ENCODE measurements around the gene LUZP1.
"Not testable (repeated sequence)": the region's sequence is repeated elsewhere in the genome, so short reads cannot be mapped to it uniquely, and the experiment has no call there.

Gene LUZP1

DNA sequence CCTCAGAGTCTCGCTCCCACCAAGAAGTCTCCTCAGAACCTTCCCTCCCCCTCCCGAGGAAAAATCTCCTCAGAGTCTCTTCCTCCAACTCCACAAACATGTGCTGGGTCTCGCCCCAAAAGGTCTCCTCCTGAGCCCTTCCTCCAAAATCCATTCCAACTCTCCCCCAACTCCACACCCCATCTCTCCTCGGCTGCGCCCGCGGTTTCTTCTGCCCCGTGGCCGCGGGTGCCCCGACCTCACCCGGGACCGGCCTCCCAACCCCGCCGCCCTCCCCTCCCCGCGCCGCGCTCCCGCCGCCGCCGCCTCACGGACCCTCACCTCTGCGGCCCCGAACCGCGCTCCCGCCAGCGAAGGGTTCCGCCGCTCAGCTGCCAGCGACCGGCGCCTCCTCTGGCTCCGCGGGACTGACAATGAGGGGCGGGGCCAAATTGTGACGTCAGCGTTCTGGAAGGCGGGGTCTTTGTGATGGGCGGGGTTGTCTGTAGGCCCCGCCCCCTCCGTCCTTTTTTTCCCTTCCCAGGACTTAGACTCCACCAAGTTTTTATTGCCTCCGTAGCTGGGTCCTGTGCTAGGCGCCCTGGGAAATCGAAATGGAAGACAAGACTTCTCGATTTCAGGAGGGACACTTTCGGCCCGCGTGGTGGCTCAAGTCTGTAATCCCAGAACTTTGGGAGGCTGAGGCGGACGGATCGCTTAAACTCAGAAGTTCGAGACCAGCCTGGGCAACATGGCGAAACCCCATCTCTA lies at the start of gene LUZP1:
Gene LUZP1, minus strand, starts transcription at position 412 of the 750 bp plus-strand sequence.
- TF ChIP-seq GATA1 (IDR thresholded peaks at IDR 0.05; ENCODE audit: low read depth, low read length) (no peak), POLR2A (IDR thresholded peaks at IDR 0.05; ENCODE audit: low read length) (peak; percentile 60)
- DNase-seq = peak in 1 of 2 experiments; percentile 93

DNA sequence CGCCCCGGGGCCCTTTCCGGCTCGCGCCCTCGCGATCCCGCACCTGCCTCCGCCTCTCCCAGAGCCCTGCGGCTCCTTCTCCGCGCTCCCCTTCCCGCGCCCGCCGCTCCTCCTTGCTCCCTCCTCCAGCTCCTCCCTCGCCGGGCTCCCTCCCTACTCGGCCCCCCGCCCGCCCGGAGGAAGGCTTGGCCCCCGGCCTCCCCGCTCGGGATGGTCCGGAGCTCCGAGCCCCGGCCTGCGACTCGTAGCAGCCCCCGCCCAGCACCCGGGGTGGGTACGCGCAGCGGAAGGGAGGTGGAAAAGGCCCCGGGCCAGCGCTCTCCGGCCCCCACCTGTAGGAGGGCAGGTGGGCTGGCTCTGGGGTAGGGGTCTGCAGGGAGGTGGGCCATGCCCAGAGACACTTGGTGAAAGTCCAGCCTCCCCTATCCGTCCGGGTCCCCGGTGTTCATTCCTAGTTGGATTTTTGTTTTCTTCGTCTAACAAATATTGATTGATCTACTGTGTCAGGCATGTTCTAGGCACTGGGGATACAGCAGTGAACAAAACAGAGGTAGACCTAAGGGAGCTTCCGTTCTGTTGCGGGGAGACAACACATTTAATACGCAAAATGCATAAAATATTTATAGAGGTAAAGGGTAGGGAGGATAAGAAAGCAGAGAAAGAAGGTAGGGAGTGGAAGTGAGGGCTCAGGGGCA lies 48.9 kb upstream of the LUZP1 start, which contains the start of gene HTR1D:
Gene HTR1D, minus strand, starts transcription at position 82 of the 695 bp plus-strand sequence. CDS start 23,283 bp downstream, outside the sequence.
- DNase-seq = no peak
- no peak for TF ChIP-seq POLR2A (IDR thresholded peaks at IDR 0.05; ENCODE audit: low read length)
- no peak for TF ChIP-seq GATA1 (IDR thresholded peaks at IDR 0.05; ENCODE audit: low read depth, low read length)

DNA sequence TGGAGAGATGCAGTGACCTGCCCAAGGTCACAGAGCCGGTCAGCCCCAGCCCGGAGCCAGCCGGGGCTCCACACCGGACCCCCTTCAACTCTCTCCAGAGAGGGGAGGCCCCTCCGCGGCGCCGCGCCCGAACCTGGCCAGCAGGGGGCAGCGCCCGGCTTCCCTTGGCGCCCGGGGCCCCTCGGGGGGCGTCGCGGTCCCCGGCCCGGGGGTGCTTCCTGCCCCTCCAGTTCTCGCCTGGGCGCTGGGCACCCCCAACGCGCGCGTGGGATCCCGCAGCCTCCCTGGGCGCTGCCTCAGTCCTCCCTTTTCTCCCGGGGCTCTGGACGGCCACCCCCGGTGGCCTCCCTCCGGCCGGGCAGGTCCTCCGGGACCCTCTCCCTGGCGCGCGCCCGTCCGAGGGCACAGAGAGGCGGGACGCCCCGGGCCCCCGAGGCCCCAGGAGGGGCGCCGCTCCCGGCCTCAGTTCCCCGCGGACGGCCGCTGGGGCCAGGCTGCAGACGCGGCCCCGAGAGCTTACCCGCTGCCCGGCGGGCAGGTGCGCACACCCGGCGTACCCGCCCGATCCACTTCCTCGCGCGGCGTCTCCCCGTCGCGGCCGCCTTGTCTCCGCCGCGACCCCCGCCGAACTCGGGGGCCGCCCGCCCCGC lies 48.2 kb upstream of the LUZP1 start:
- DNase-seq = peak in 1 of 2 experiments; percentile 15
- TF ChIP-seq POLR2A (IDR thresholded peaks at IDR 0.05; ENCODE audit: low read length) = no peak
- no peak for TF ChIP-seq GATA1 (IDR thresholded peaks at IDR 0.05; ENCODE audit: low read depth, low read length)

DNA sequence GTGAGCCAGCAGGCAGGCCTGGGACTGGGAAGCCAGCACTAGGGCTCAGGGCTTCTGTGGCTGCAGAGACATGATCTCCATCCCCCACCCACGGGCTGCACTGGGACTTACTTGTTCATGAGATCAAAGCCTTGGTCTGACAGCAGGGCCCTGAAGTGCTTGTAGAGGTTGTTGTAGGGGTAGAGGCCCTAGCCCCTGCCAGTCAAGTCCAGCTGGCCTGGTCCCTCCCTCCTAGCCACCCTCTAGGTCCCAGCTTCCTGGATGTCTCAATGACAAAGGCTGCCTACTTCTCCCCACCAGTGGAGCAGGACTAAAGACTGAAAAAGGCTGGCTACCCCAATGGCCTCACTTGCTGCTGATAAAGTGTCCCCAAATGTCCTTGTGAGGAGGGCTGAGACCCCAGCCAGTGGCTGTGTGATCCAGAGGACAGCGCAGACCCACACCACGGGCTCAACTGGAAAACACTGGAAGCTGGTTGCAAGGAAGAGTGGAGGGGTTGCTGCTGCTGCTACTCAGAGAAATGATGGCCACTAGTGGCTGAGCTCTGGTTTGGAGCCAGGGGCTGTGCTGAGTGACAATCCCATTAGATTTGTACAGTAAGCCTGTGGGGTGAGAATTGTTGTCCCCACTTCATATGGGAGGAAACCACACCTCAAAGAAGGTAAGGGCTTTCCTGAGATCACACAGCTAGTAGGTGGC lies 47.2 kb upstream of the LUZP1 start:
- no peak for DNase-seq
- TF ChIP-seq GATA1 (IDR thresholded peaks at IDR 0.05; ENCODE audit: low read depth, low read length) (no peak), POLR2A (IDR thresholded peaks at IDR 0.05; ENCODE audit: low read length) (no peak)

DNA sequence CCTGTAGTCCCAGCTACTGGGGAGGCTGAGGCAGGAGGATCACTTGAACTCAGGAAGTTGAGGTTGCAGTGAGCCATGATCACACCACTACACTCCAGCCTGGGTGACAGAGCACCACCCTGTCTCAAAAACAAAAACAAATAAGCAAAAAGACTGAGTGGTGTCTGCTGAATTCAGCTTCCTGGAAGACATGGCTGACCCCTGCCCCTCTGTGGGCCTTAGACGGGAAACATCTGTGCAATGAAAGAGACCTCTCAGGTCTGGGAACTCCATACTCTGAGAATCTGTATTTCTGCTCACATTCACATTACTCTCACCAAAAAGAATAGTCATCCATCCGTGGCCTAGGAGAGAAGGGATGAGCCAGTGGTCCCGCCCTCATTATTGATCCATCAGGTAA lies 46.6 kb upstream of the LUZP1 start:
- TF ChIP-seq GATA1 (IDR thresholded peaks at IDR 0.05; ENCODE audit: low read depth, low read length) (no peak), POLR2A (IDR thresholded peaks at IDR 0.05; ENCODE audit: low read length) (no peak)
- DNase-seq = no peak

DNA sequence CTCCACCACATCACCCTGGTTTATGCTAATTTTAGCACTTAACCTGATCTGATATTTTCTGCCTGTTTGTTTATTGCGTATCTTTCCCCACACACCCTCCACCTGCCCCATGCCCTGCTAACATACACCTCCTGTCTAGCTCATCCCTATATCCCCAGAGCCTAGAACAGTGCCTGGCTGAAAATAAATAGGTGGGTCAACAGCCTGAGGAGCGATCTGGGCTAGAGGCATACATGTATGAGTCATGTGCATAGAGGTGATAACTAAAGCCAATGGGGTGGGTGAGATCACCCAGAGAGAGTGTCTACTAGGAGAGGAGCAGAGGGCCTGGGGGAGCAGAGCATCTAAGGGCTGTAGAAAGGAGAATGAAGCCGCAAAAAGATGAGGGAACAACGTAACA lies 46.0 kb upstream of the LUZP1 start:
- TF ChIP-seq POLR2A (IDR thresholded peaks at IDR 0.05; ENCODE audit: low read length) = no peak
- no peak for TF ChIP-seq GATA1 (IDR thresholded peaks at IDR 0.05; ENCODE audit: low read depth, low read length)
- DNase-seq = no peak

DNA sequence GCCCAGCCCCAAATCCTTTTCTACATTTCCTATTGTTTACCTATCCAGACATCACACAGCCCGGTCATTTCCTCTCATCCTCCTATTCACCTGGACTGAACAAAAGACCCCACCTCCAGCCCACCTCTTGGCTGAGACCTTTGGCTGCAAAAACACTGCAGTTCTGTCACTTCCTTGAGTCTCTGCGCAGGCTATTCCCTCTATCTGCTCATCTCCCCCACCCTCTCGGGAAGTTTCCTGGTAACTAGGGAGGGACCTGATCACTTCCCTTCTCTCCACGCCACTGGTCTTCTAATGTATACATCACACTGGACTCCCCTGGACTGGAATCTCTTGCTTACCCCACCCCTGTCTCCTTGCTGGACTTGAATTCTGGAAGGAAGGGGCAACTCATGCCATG lies 43.3 kb upstream of the LUZP1 start:
- no peak for DNase-seq
- TF ChIP-seq POLR2A (IDR thresholded peaks at IDR 0.05; ENCODE audit: low read length) = no peak
- TF ChIP-seq GATA1 (IDR thresholded peaks at IDR 0.05; ENCODE audit: low read depth, low read length) = no peak

DNA sequence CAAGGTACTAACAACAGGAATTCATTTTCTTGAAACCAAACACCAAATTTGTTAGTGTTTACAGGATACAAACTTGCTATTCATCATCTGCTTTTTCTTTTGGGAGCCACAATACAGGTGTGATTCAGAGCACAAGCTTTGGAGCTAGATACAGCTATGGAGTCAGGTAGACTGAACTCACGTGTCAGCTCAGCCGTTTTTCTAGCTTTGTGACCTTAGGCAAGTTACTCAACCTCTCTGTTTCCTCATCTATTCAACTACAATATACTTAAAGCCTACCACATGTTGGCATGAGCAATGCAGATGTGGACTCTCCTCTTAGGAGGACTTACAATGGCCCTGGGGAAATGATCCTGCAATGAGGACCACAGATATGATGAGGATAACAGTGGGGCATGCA lies 42.3 kb upstream of the LUZP1 start:
- no peak for DNase-seq
- no peak for TF ChIP-seq POLR2A (IDR thresholded peaks at IDR 0.05; ENCODE audit: low read length)

DNA sequence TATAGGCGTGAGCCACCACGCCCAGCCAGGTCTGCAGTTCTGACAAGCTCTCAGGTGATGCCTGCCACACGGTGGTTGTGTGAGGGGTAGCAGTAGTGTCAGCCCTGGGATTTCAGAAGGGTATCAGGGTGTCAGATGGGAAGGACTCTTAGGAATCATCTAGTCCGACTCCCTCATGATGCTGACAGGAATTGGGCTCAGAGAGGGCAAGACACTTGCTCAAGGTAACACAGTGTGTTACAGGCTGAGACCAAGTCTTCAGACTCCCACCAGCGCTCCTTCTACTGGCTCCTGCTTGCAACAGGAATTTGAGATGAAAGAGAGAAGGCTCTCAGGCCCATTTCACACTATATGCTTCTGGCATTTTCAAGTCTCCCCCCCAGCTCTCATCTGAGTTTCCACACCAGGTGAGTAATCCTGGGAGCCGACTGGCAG lies 41.7 kb upstream of the LUZP1 start:
- TF ChIP-seq GATA1 (IDR thresholded peaks at IDR 0.05; ENCODE audit: low read depth, low read length) (no peak), POLR2A (IDR thresholded peaks at IDR 0.05; ENCODE audit: low read length) (no peak)
- no peak for DNase-seq

DNA sequence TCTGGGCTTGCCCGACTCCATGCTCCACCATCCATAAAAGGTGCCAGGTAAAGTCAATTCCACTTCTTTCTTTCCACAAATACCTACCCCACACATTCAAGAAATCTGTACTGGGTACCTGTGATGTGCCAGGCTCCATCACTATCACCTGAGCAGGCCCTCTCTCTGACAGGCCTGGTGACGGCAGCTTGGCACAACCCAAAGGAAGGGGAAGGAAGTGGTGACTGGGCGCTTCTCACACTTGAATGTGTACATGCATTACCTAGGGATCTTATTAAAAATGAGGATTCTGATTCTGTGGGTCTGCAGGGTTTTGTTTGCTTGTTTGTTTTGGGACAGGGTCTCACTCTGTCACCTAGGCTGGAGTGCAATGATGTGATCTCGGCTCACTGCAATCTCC lies 41.1 kb upstream of the LUZP1 start:
- no peak for DNase-seq
- TF ChIP-seq GATA1 (IDR thresholded peaks at IDR 0.05; ENCODE audit: low read depth, low read length) (no peak), POLR2A (IDR thresholded peaks at IDR 0.05; ENCODE audit: low read length) (no peak)

DNA sequence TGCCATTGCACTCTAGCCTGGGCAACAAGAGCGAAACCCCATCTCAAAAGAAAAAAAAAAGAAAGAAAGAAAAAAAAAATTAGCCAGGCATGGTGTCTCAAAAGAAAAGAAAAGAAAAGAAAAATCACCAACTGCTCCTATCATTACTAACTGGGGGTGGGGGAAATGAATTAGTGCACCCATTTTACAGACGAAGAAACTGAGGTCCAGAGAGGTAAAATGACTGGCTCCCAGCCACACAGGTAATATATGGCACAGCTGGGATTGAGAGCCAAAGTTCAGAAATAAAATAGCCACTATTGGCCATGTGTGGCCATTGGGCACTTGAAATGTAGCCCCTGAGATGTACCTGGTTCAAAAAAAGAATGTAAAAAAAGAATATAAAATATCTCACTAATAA lies 39.9 kb upstream of the LUZP1 start:
- no peak for DNase-seq
- TF ChIP-seq GATA1 (IDR thresholded peaks at IDR 0.05; ENCODE audit: low read depth, low read length) (no peak), POLR2A (IDR thresholded peaks at IDR 0.05; ENCODE audit: low read length) (no peak)

DNA sequence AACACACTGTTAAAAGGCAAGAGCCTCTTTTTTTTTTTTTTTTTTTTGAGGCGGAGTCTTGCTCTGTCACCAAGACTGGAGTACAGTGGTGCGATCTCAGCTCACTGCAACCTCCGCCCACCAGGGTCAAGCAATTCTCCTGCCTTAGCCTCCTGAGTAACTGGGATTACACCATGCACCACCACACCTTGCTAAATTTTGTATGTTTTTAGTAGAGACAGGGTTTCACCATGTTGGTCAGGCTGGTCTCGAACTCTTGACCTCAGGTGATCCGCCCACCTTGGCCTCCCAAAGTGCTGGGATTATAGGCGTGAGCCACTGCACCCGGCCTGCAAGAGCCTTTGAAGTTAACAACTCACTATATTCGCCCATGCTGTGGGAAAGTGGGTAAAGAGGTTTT lies 39.1 kb upstream of the LUZP1 start:
- DNase-seq = not testable (repeated sequence)

DNA sequence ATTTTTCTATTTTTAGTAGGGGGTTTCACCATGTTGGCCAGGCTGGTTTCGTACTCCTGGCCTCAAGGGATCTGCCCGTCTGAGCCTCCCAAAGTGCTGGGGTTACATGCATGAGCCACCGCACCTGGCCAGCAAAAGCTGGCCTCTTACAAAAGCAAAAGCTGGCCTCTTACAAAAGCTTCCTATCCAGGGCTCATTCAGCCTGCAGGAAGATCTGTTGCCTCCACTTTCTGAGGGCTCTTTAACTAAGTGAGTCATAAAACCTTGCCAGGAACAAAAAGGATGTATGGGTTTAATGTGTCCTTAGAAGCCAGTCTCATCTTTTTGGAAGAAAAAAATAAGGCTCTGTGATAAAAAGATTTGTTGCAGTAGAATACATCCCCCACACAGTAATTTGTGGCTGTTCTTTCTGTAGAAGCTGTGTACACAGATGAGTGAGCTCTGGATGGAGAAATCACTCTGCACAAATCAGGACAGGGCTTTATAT lies 33.6 kb upstream of the LUZP1 start:
- DNase-seq = no peak
- TF ChIP-seq GATA1 (IDR thresholded peaks at IDR 0.05; ENCODE audit: low read depth, low read length) = no peak

DNA sequence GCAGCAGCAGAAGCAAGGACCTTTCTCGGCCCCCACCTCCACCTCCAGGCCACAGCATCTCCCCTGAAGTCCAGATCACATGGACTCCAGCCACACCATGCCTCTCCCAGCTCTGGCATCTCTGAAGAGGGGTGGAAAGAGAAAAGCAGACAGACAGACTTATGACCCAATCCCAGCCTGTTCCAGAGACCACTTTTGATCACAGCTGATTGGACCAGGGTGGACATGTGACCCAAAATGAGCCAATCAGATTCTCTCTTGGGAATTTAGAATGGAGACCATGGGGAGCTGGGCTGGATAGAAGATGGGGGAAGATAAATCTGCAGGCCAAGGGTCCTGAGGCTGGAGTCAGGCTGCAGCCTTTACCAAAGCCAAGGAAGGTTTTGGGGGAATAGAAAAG lies 32.2 kb upstream of the LUZP1 start:
- no peak for DNase-seq
- TF ChIP-seq POLR2A (IDR thresholded peaks at IDR 0.05; ENCODE audit: low read length) = no peak
- TF ChIP-seq GATA1 (IDR thresholded peaks at IDR 0.05; ENCODE audit: low read depth, low read length) = no peak

Measured in erythroblast (primary cell).